SU-DHL-6 (cell line): Measurements from ENCODE around the gene CNTN4.

Source experiments
- EZH2phosphoT487 ChIP-seq: fragments of 200-600 bp; sonication (generic), shearing (Covaris generic); conservative IDR thresholded peaks from 2 replicates; pipeline ENCODE4 v1.6.1; 2018; ENCODE audit warnings: mild to moderate bottlenecking, antibody characterized with exemption, low read length, moderate library complexity, mixed read lengths
- TF ChIP-seq, protein P1 (sequence below): fragments of 200-600 bp; sonication (generic); IDR thresholded peaks from one replicate; pipeline ENCODE4 v1.5.1; 2017; ENCODE audit warnings: antibody characterized with exemption, mild to moderate bottlenecking, low read length, moderate library complexity; ENCODE audit not compliant: insufficient read depth, poor library complexity, severe bottlenecking

DNA sequence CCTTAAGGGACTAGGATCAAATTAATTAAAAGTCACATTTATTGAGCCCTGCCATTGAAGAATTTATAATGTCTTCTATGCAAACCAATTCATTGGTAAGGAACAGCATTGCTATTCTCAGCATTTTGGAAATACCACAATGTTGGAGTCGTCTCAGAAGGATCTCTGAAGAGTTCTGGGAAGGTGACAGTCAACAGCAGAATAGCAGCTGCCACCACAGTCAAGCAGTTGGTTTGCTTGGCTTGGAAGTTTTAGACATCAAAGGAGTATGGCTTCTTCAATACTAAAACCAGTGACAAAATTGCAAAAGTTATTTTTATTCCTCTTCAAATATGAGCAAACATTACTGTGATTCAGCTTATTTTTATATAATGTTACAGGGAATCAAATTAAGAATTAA is 167.9 kb downstream of the CNTN4 start:
- TF ChIP-seq, protein P1, sequence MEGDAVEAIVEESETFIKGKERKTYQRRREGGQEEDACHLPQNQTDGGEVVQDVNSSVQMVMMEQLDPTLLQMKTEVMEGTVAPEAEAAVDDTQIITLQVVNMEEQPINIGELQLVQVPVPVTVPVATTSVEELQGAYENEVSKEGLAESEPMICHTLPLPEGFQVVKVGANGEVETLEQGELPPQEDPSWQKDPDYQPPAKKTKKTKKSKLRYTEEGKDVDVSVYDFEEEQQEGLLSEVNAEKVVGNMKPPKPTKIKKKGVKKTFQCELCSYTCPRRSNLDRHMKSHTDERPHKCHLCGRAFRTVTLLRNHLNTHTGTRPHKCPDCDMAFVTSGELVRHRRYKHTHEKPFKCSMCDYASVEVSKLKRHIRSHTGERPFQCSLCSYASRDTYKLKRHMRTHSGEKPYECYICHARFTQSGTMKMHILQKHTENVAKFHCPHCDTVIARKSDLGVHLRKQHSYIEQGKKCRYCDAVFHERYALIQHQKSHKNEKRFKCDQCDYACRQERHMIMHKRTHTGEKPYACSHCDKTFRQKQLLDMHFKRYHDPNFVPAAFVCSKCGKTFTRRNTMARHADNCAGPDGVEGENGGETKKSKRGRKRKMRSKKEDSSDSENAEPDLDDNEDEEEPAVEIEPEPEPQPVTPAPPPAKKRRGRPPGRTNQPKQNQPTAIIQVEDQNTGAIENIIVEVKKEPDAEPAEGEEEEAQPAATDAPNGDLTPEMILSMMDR, result no peak
- TF ChIP-seq EZH2phosphoT487, result no peak
